T-helper 9 cell (primary cell): ENCODE results near the gene RELCH.

Experiments used
- DNase-seq: peaks from one replicate; pipeline ENCODE4 v3.0.0-alpha.2; 2020

The RELCH gene

GRCh38 chr18:62341473-62341872 lies 154.4 kb downstream of the RELCH start:
- no peak for DNase-seq

- DNase-seq, result no peak
These were observed 155.8 kb downstream of the RELCH start for GRCh38 chr18:62342884-62343283.

DNA sequence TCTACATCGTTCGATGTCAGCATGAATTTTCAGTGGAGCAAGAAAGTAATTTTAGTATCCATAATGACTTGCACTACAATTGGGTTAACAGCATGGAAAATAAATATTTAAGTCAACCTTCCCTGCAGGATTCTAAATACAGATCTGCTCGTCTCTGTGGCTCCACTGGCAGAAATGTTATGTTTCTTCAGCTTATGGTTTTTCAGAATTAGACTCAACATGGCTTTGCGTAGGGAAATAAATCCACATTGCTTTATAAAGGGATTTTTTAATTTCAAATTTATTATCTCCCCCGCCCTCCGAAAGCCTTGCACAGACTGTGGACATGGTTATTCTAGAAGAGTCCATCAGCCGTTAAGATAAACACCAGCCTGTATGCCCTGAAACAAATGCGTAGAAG lies 156.3 kb downstream of the RELCH start:
- DNase-seq, result no peak

DNA sequence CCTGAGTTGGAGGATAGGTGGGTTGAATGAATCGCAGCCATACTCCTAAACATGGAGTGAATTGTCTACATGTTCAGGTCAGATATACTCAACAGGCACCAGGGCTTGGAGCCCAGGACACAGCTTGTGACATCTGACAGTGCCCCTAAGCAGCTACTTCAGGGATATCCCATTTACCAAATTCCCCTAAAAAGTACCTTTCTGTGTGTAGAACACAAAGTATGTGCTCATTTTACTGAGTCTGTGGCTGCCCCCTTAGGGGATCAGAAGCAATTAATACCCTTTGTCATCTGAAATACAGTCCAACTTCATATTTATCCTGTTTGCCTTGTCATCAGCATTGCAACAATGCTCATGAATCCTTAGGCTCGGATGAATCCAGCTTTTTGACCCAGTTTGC lies 158.9 kb downstream of the RELCH start:
- no peak for DNase-seq

DNA sequence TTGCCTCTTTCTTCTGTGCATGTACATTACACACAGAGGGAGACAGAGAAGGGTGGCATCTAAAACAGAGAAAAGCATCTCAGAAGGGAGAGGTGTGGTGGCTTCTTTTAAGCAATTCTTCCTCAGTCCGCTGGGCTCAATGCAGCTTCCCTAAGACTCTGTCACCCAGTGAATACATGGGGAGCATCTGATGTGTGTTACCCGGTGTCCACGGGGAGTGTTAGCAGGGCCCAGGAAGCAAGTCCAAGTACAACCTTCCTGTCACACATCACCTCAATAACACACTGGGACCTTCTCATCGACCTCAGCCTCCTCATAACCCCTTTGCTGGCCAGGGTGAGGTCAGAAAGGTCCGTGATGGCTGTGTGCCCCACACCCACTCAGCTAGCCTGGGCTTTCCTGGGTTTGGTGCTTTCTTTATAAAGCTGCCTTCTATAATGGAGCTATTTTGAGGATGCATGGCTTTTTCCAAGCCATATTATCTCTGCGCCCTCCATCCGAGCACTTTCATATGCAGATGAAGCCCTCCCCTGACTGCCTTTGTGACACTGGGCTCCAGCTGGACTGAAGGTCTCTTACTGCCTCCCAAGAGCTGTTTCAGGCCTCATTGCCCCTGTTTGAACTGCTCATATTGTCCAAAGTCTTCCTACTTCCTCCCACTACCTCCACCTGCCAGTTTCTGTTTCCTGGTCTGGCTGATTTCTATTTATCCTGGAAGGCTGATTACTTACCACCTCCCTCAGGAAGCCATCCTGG lies 159.5 kb downstream of the RELCH start:
- DNase-seq, result no peak

- DNase-seq, result no peak
These were observed 160.0 kb downstream of the RELCH start for GRCh38 chr18:62347089-62347506.

GRCh38 chr18:62348474-62348873 lies 161.4 kb downstream of the RELCH start:
- DNase-seq, result no peak

- DNase-seq, result no peak
These were observed 166.1 kb downstream of the RELCH start for GRCh38 chr18:62353170-62353569.

GRCh38 chr18:62354151-62354550 lies 167.1 kb downstream of the RELCH start:
- no peak for DNase-seq

DNA sequence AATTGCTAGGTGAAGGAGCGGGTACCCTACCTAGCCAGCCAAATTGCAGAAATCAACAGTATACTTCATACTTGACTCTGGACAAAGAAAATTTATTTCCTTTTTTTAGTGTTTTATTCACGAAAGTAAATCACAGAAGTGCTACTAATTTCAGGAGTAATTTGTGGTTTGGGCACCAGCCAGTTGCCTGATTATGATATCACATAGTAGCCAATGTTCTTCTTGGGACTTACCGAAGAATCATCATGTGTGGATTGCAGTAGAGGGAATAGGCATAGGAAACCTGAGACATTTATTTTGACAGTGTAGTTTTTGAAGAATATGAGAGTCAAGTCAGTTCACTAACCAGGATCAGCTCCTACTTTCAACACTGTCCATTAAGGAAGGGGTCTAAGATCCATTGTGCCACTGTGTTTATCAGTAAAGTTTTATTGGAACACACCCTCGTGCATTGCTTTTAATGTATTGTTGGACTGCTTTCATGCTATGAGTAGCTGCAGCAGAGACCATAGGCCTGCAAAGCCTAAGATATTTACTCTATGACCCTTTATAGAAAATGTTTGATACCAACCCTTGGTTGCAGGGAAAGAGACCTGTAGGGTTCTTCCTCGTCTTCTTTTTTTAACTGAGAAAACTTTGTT lies 170.1 kb downstream of the RELCH start:
- DNase-seq, result no peak
